GM12801 (cell line): ENCODE data around the gene PPP4C.
A peak's percentile ranks its signal among the peaks of the same experiment; 100 is the strongest.

Experiments
- CTCF ChIP-seq: IDR thresholded peaks from one replicate; pipeline ENCODE4 v1.5.1; 2011; ENCODE audit warnings: control low read depth; ENCODE audit not compliant: insufficient read length; ENCODE audit errors: extremely low read depth

Gene PPP4C

GRCh38 chr16:30096862-30097563 is 21.2 kb downstream of the PPP4C start:
- TF ChIP-seq CTCF = no peak

GRCh38 chr16:30104090-30104489 is 28.3 kb downstream of the PPP4C start:
- TF ChIP-seq CTCF = no peak

GRCh38 chr16:30104492-30104891 is 28.7 kb downstream of the PPP4C start:
- no peak for TF ChIP-seq CTCF

GRCh38 chr16:30108059-30108850 is 32.5 kb downstream of the PPP4C start:
- TF ChIP-seq CTCF = no peak

- TF ChIP-seq CTCF = no peak
These were observed 34.9 kb downstream of the PPP4C start for GRCh38 chr16:30110661-30111060.

GRCh38 chr16:30112197-30113030 is 36.6 kb downstream of the PPP4C start:
- peak; percentile 15 for TF ChIP-seq CTCF
